Measurements from ENCODE around the gene HTR4.

HTR4 gene

GRCh38 chr5:148443241-148443640 is 211.1 kb downstream of the HTR4 start:
- Histone ChIP-seq H3K4me1 (ENCODE audit: control insufficient read depth, insufficient read depth, low read length) (no peaks in the 10 kb centered on the region), H3K27me3 (ENCODE audit: control insufficient read depth, insufficient read depth, low read length) (no peaks in the 10 kb centered on the region), H3K9ac (ENCODE audit: low read depth, low read length) (no peak overlapping the region), H3K36me3 (ENCODE audit: control insufficient read depth, insufficient read depth, low read length) (peaks cover 11% of the 10 kb centered on the region), H3K9me3 (ENCODE audit: control insufficient read depth, insufficient read depth, low read length) (no peaks in the 10 kb centered on the region), H3K4me3 (ENCODE audit: low read depth, low read length) (no peak overlapping the region)

- no peaks in the 10 kb centered on the region for H3K4me1 ChIP-seq (ENCODE audit: control insufficient read depth, insufficient read depth, low read length)
- H3K9ac ChIP-seq (ENCODE audit: low read depth, low read length) = no peak overlapping the region
- H3K4me3 ChIP-seq (ENCODE audit: low read depth, low read length) = no peak overlapping the region
- no peaks in the 10 kb centered on the region for H3K27me3 ChIP-seq (ENCODE audit: control insufficient read depth, insufficient read depth, low read length)
- H3K9me3 ChIP-seq (ENCODE audit: control insufficient read depth, insufficient read depth, low read length) = no peaks in the 10 kb centered on the region
- peaks cover 11% of the 10 kb centered on the region for H3K36me3 ChIP-seq (ENCODE audit: control insufficient read depth, insufficient read depth, low read length)
Observed at GRCh38 chr5:148438933-148439332, 215.4 kb downstream of the HTR4 start.

- H3K9ac ChIP-seq (ENCODE audit: low read depth, low read length) = no peak overlapping the region
- no peaks in the 10 kb centered on the region for H3K27me3 ChIP-seq (ENCODE audit: control insufficient read depth, insufficient read depth, low read length)
- H3K36me3 ChIP-seq (ENCODE audit: control insufficient read depth, insufficient read depth, low read length) = peaks cover 11% of the 10 kb centered on the region
- H3K4me3 ChIP-seq (ENCODE audit: low read depth, low read length) = no peak overlapping the region
- H3K4me1 ChIP-seq (ENCODE audit: control insufficient read depth, insufficient read depth, low read length) = no peaks in the 10 kb centered on the region
- H3K9me3 ChIP-seq (ENCODE audit: control insufficient read depth, insufficient read depth, low read length) = no peaks in the 10 kb centered on the region
Observed at GRCh38 chr5:148437249-148437648, 217.1 kb downstream of the HTR4 start.

- Histone ChIP-seq H3K36me3 (ENCODE audit: control insufficient read depth, insufficient read depth, low read length) (peaks cover 10% of the 10 kb centered on the region), H3K27me3 (ENCODE audit: control insufficient read depth, insufficient read depth, low read length) (no peaks in the 10 kb centered on the region), H3K4me1 (ENCODE audit: control insufficient read depth, insufficient read depth, low read length) (no peaks in the 10 kb centered on the region), H3K9ac (ENCODE audit: low read depth, low read length) (no peak overlapping the region), H3K4me3 (ENCODE audit: low read depth, low read length) (no peak overlapping the region), H3K9me3 (ENCODE audit: control insufficient read depth, insufficient read depth, low read length) (no peaks in the 10 kb centered on the region)
Observed at GRCh38 chr5:148436029-148436428, 218.3 kb downstream of the HTR4 start.

- Histone ChIP-seq H3K9me3 (ENCODE audit: control insufficient read depth, insufficient read depth, low read length) (no peaks in the 10 kb centered on the region), H3K4me1 (ENCODE audit: control insufficient read depth, insufficient read depth, low read length) (no peaks in the 10 kb centered on the region), H3K4me3 (ENCODE audit: low read depth, low read length) (no peak overlapping the region), H3K9ac (ENCODE audit: low read depth, low read length) (no peak overlapping the region), H3K36me3 (ENCODE audit: control insufficient read depth, insufficient read depth, low read length) (peaks cover under 1% of the 10 kb centered on the region), H3K27me3 (ENCODE audit: control insufficient read depth, insufficient read depth, low read length) (no peaks in the 10 kb centered on the region)
Observed at GRCh38 chr5:148433826-148434225, 220.5 kb downstream of the HTR4 start.
